Tibial nerve (tissue), 4 donors: ENCODE results near the gene POLDIP3. TPM values are rescaled to one million over a fixed set of nuclear protein-coding genes. Genes with fewer than 3 reads are reported as not detected.

Source experiments
- DNase-seq, 2 donors: peaks; one replicate each; pipeline ENCODE4 v3.0.0-alpha.2; 2019; ENCODE audit warnings: low spot score in 2 of 2
- H3K27ac ChIP-seq, 4 donors: fragments of 200-600 bp; sonication (generic) in 3 of 4; one replicate each; pipeline ENCODE4 v1.5.1; 2017 to 2019; ENCODE audit warnings: mild to moderate bottlenecking in 1 of 4
- H3K27me3 ChIP-seq, 2 donors: fragments of 200-600 bp; sonication (generic) in 1 of 2; one replicate each; pipeline versions ENCODE4 v1.5.1 to v1.6.0; 2017 to 2019
- H3K36me3 ChIP-seq, 3 donors: fragments of 200-600 bp; sonication (generic); one replicate each; pipeline ENCODE4 v1.5.1; 2018 to 2019
- H3K4me1 ChIP-seq, 4 donors: fragments of 200-600 bp; sonication (generic) in 3 of 4; one replicate each; pipeline ENCODE4 v1.5.1; 2017 to 2019
- H3K4me3 ChIP-seq, 4 donors: fragments of 200-600 bp; sonication (generic) in 3 of 4; one replicate each; pipeline ENCODE4 v1.5.1; 2017 to 2019; ENCODE audit warnings: mild to moderate bottlenecking in 1 of 4, moderate library complexity in 1 of 4
- H3K9me3 ChIP-seq, 4 donors: fragments of 200-600 bp; sonication (generic) in 3 of 4; one replicate each; pipeline ENCODE4 v1.5.1; 2017 to 2019
- EP300 ChIP-seq, 2 donors: sonication (generic); formaldehyde crosslinking; IDR thresholded peaks; one replicate each; pipeline ENCODE4 v1.6.1; 2017; ENCODE audit warnings: antibody characterized with exemption in 2 of 2, mild to moderate bottlenecking in 1 of 2
- POLR2A ChIP-seq, 2 donors: fragments of 450-650 bp; IDR thresholded peaks; one replicate each; pipeline ENCODE4 v1.6.1; 2017; ENCODE audit warnings: antibody characterized with exemption in 2 of 2, mild to moderate bottlenecking in 2 of 2, moderate library complexity in 2 of 2
- WGBS, 2 donors: methylation state at CpG; one replicate each; pipeline ENCODE4 v1.1.5; 2018; 5-methylcytosine and 5-hydroxymethylcytosine counted together
- total RNA-seq, 4 donors: library from RNA; depleted of rRNA; stranded (reverse); fragments of >200 nt; gene quantifications; one replicate each; pipeline ENCODE4 v1.1.0, GENCODE V29; 2016
- TF ChIP-seq, protein P1 (sequence below), 5 experiments: fragments of 200-600 bp in 3 of 5; fragments of 450-650 bp in 2 of 5; sonication (generic) in 3 of 5; IDR thresholded peaks; one replicate each; pipeline ENCODE4 v1.5.1; 2016 to 2019; ENCODE audit warnings: antibody characterized with exemption in 5 of 5, mild to moderate bottlenecking in 3 of 5, moderate library complexity in 2 of 5

POLDIP3 gene
- total RNA-seq, 4 donors from 2014 or later = 47.4 to 49.2 (median 48.5) TPM

DNA sequence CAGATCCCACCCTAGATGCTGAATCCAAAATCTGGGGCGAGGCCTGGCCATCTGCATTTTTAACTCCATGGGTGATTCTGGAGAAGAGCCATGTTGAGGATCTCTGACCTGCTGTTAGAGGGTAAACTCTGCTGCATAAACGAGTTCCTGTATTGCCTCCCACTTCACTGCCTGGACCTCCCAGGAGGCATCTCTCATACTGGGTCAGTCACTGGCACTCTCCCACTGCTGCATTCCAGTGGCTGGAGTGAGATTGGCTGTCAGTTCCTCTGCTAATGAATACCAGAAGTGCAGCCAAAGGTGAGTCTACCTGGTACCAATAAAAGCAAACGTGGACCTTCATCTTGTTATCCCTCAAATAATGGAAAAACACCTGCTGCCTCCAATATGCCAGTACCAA is 10.3 kb downstream of the POLDIP3 start:
- H3K4me1 ChIP-seq = peaks cover 0 to 53% (median 22%) of the 10 kb centered on the region in 4 donors

DNA sequence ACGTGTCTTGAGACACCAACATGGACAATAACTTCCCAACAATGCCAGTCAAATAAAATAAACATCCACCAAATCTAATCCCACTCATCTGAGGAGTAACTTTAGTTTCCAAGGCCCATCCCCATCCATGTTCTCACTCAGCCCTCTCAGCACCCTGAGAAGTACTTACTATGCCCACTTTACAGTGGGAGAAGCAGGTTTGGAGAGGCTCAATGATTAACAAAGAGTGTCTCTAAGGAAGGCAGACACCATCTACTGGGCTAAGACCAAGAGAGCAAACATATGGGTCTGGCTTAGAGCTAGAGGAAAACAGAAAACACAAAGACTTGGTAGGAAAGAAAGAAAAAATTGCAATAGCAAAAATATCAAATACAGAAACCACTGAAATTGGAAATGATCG is 11.3 kb downstream of the POLDIP3 start:
- no peak for TF ChIP-seq EP300 (IDR thresholded peaks at IDR 0.05)
- TF ChIP-seq, protein P1, sequence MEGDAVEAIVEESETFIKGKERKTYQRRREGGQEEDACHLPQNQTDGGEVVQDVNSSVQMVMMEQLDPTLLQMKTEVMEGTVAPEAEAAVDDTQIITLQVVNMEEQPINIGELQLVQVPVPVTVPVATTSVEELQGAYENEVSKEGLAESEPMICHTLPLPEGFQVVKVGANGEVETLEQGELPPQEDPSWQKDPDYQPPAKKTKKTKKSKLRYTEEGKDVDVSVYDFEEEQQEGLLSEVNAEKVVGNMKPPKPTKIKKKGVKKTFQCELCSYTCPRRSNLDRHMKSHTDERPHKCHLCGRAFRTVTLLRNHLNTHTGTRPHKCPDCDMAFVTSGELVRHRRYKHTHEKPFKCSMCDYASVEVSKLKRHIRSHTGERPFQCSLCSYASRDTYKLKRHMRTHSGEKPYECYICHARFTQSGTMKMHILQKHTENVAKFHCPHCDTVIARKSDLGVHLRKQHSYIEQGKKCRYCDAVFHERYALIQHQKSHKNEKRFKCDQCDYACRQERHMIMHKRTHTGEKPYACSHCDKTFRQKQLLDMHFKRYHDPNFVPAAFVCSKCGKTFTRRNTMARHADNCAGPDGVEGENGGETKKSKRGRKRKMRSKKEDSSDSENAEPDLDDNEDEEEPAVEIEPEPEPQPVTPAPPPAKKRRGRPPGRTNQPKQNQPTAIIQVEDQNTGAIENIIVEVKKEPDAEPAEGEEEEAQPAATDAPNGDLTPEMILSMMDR (IDR thresholded peaks at IDR 0.05) = no peak
- no peak for TF ChIP-seq POLR2A (IDR thresholded peaks at IDR 0.05)
- Histone ChIP-seq H3K4me1 (peaks cover 0 to 43% (median 13%) of the 10 kb centered on the region in 4 donors), H3K27me3 (no peaks in the 10 kb centered on the region), H3K4me3 (no peak overlapping the region), H3K9me3 (no peaks in the 10 kb centered on the region), H3K27ac (no peak overlapping the region), H3K36me3 (peaks cover 0 to 62% (median 31%) of the 10 kb centered on the region in 3 donors)
- 86 to 88% methylated on average over 2 of the region's 2 CpGs for WGBS, 2 donors
- no peak for DNase-seq

More for the DNA sequence above, 10.3 kb downstream of the POLDIP3 start:
- 51 to 62% methylated on average over 3 of the region's 3 CpGs for WGBS, 2 donors
- Histone ChIP-seq H3K9me3 (no peaks in the 10 kb centered on the region), H3K27me3 (no peaks in the 10 kb centered on the region), H3K4me3 (no peak overlapping the region), H3K36me3 (peaks cover 0 to 53% (median 21%) of the 10 kb centered on the region in 3 donors), H3K27ac (peak overlapping the region in 1 of 4 donors; percentile 17)
- TF ChIP-seq POLR2A (IDR thresholded peaks at IDR 0.05) (no peak), EP300 (IDR thresholded peaks at IDR 0.05) (no peak)
- TF ChIP-seq, protein P1 (IDR thresholded peaks at IDR 0.05) = no peak
- no peak for DNase-seq

DNA sequence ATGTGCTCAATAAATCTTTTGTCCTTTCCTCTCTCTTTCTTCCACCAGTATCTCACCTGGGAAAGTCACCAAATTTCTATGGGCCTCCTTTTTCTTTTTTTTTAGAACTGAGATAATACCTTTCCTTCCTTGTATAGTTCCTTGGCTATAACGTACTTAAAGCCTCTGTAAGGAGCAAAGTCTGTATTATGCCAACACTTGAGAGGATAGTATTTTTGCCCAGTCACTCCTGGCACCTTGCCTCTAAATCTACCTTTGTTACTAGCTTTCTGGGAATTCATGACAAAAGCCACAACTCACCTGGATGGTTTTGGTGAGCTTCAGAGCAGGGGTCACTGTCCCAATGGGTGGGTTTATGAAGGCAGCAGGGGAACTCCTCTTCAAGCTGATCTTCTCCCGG is 12.2 kb downstream of the POLDIP3 start:
- Histone ChIP-seq H3K4me1 (peaks cover 0 to 34% (median 10%) of the 10 kb centered on the region in 4 donors), H3K36me3 (peaks cover 0 to 67% (median 32%) of the 10 kb centered on the region in 3 donors), H3K9me3 (no peaks in the 10 kb centered on the region), H3K27ac (no peak overlapping the region), H3K27me3 (no peaks in the 10 kb centered on the region), H3K4me3 (no peak overlapping the region)
- DNase-seq = no peak
- no peak for TF ChIP-seq EP300 (IDR thresholded peaks at IDR 0.05)
- TF ChIP-seq POLR2A (IDR thresholded peaks at IDR 0.05) = no peak
- TF ChIP-seq, protein P1 (IDR thresholded peaks at IDR 0.05) = no peak
- WGBS, 2 donors = 81 to 84% methylated on average over 2 of the region's 2 CpGs

- no peak for DNase-seq
- peaks cover 0 to 38% (median 10%) of the 10 kb centered on the region in 4 donors for H3K4me1 ChIP-seq
- no peak overlapping the region for H3K4me3 ChIP-seq
- WGBS, 2 donors = 93% methylated on average over 6 of the region's 6 CpGs
- TF ChIP-seq EP300 (IDR thresholded peaks at IDR 0.05) = no peak
- TF ChIP-seq, protein P1 (IDR thresholded peaks at IDR 0.05) = no peak
- no peak for TF ChIP-seq POLR2A (IDR thresholded peaks at IDR 0.05)
- no peaks in the 10 kb centered on the region for H3K9me3 ChIP-seq
- H3K36me3 ChIP-seq = peaks cover 0 to 69% (median 32%) of the 10 kb centered on the region in 3 donors
- no peak overlapping the region for H3K27ac ChIP-seq
- H3K27me3 ChIP-seq = no peaks in the 10 kb centered on the region
Measured at GRCh38 chr22:42601879-42602465, 12.7 kb downstream of the POLDIP3 start.

- H3K36me3 ChIP-seq = peaks cover 0 to 100% (median 34%) of the 10 kb centered on the region in 3 donors
Measured at GRCh38 chr22:42596863-42597530, 17.7 kb downstream of the POLDIP3 start.

More at GRCh38 chr22:42596863-42597530, 17.7 kb downstream of the POLDIP3 start:
- 76 to 83% methylated on average over 10 to 11 of the region's 11 CpGs for WGBS, 2 donors
- no peak for DNase-seq
- Histone ChIP-seq H3K9me3 (no peaks in the 10 kb centered on the region), H3K4me1 (peaks cover 0 to 28% (median 0%) of the 10 kb centered on the region in 4 donors), H3K27ac (peak overlapping the region in 1 of 4 donors; percentile 36), H3K4me3 (no peak overlapping the region), H3K27me3 (no peaks in the 10 kb centered on the region)
- TF ChIP-seq EP300 (IDR thresholded peaks at IDR 0.05) (no peak), POLR2A (IDR thresholded peaks at IDR 0.05) (no peak)
- TF ChIP-seq, protein P1 (IDR thresholded peaks at IDR 0.05) = no peak
